HuH-7 (cell line): ENCODE results near the gene ST3GAL2.
"Not testable (repeated sequence)": the region's sequence is repeated elsewhere in the genome, so short reads cannot be mapped to it uniquely, and the experiment has no call there.

Source experiments
- DNase-seq: peaks from one replicate; pipeline ENCODE4 v3.0.0; 2011; ENCODE audit warnings: low spot score

Gene ST3GAL2

DNA sequence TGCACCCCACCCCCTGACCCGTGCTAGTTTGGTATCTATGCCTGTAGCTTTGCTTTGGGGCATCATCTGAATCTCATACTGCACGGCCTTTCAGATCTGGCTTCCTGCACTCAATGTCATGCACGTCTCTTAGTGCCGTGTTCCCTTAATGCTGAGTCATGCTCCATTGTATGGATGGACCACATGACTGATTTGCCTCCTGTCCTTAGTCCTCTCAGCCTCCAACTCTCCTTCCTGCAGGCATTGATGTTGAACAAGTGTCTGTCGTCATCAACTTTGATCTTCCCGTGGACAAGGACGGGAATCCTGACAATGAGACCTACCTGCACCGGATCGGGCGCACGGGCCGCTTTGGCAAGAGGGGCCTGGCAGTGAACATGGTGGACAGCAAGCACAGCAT lies 106.2 kb downstream of the ST3GAL2 start:
- DNase-seq, result not testable (repeated sequence)

DNA sequence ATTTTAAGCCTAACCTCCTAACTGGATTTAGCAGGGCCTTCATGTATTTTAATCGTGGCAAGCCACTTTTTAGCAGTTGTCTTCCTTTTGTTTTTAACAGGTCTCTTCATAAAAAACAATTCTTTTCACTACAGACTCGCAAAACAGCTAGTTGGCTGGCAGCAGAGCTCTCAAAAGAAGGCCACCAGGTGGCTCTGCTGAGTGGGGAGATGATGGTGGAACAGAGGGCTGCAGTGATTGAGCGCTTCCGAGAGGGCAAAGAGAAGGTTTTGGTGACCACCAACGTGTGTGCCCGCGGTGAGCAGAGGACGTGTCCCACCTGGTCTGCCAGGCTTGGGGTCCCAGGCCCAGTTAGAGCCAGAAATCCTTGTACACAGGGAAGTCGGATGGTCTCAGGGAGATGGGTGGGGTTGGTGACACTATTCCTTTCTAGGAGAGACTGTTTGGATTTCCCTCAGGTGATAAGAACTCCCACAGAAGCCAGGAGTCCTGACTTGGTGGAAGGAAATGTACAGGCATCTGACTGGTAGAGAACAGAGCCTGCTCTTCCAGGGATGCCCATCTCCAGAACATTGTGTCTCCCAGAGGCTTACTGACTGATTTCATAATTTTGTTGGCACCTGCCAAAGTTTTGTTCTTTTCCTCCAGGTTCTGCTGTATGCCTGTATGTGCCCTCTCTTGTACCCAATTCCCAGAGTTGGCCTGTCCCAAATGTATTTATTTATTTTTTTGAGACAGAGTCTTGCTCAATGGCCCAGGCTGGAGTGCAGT lies 107.1 kb downstream of the ST3GAL2 start:
- no peak for DNase-seq

DNA sequence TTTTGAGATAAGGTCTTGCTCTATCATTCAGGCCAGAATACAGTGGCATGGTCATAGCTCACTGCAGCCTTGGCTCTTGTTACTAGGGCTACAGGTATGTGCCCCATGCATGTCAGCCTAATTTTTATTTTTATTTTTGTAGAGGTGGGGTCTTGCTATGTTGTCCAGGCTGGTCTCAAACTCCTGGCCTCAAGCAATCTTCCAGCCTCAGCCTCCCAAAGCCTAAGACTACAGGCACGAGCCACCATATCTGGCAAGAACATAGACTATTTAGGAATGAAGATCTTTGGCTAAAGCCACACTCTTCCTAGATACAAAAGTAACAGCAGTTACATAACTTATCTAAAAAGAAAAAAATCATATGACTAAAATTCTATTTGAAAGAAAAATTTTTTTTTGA lies 107.8 kb downstream of the ST3GAL2 start:
- no peak for DNase-seq
